Head of caudate nucleus (tissue), 42 donors: ENCODE results near the gene MOGAT1.

Source experiments
- DNase-seq, 42 donors: peaks; one replicate each; pipeline versions ENCODE4 v3.0.0 to v3.0.0-alpha.2; 2020 to 2021; ENCODE audit warnings: mixed read lengths in 7 of 42
- intact Hi-C: fragments of 100-400 bp; cut with DNase I; formaldehyde crosslinking; loops from one replicate; pipeline ENCODE4 v1.15.0; 2022

Gene MOGAT1

DNA sequence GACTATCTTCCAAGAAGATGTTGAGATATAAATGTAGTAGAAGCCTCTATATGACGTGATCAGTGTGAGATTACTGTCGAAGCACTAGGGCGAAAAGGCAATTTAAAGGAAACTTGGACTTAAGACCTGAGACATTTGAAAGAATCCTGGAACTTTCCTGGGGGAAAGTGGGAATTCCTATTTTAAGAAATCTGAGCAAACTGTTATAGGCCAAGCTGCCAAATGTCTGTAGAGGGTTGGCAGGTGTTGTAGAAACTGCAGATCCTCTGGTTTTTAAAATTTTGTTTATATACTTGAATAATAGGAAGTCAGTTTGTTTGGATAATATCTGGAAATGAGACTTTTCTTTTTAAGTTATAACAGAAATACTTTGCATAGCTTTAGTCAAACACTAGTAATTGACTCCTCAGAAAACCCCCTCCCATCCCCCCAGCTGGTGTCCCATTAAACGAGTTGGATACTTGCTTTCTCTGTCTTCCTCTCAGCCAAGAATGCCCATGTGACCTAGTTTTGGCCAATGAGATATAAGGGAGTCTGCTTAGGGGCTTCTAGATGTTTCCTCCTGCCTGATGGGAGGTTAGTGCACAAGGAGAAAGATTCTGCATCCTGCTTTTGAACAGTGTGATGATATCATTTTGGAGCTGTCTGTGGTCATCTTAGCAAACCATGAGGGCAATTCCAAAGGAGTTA lies 61.2 kb downstream of the MOGAT1 start:
- no peak for DNase-seq
- intact Hi-C loops: no loop called here

DNA sequence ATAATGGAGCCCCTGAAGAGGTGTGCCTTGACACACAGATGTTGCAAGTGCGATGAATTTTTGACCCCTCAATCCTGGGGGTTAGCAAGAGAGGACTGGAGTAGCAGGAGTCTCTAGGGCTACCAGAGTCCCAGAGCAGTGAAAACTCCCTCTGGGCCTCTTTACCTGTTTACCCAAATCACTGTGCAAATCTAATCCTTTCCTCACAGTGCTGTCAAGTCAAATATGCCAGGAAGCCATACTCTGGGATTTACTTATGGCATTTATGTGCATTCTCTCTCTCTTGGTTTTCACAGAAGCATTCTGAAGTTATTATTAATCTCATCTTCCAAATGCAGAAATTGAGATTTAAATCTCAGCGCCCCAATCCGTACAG lies 62.0 kb downstream of the MOGAT1 start:
- intact Hi-C loops: no loop called here
- DNase-seq: no peak

DNA sequence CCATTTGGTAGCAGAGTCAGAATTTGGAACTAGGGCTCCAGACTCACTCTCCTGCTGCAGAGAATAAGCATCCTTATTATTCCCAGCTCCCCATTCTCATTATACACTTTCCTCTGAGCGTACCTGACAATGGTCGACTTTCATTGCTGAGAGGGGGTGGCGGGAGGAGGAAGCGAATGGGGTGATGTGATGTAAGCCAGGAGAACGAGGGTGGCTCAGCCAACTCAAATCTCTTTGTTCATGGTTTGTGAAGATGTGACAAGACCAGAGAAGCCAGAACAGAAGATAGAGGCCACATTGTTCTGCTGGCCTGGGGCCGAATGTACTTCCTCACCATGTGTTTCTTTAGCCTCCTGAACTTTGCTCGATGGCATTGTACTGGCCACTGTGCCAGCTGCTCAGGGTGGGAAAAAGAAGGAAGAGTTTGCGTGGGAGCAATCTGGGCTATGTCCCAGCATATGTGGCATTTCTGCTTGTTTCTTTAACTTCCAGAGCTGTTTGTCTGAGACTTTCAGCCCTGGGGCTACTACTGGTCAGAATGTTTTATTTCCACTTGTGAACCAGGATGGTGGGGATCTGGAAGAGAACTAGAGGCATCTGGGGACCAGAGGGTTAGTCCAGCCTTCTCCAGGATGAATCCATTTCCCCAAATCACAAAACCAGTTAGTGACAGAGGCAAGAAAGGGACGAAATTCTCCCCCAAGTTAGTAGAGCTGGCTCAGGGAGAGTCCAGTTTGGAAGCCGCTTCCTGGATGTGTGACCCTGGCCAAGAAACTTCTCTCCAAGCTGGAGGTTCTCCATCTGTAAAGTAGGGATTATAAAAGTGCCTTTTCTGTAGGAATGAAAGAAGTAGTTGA lies 62.6 kb downstream of the MOGAT1 start:
- intact Hi-C loops: no loop called here
- peak in 39 of 42 donors; percentile 5 to 82 (median 42) for DNase-seq

DNA sequence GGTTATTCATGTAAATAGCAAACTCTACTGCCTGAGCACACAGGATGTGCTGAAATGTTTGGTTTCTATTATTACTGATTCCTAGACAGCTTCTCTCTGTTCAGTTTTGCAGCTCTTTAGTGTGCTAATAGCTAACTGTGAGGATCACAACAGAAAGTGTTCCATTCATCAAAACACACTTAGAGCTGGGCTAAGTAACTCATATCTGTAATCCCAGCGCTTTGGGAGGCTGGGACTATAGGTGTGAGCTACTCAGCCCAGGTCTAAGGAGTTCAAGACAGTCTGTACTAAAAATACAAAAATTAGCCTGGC lies 63.2 kb downstream of the MOGAT1 start:
- intact Hi-C loops: no loop called here
- DNase-seq: no peak

DNA sequence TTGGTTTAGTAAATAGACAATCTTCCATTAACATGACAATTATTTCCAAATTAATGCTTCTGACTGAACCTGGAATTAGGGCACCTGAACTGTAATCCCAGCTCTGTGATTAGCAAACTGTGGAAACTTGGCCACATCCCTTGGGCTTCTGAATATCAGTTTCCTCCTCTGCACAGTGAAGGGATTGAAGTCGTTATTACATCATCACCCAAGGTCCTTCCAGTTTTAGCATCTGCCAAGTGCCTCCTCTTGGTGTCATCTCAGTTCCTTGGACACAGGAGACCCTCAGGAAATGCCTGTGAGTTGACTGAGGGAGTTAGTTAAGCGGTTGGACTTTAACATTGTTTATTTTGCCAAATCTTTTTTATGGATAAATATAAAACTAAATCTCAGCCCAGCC lies 64.8 kb downstream of the MOGAT1 start:
- DNase-seq: no peak
- intact Hi-C loops: no loop called here

DNA sequence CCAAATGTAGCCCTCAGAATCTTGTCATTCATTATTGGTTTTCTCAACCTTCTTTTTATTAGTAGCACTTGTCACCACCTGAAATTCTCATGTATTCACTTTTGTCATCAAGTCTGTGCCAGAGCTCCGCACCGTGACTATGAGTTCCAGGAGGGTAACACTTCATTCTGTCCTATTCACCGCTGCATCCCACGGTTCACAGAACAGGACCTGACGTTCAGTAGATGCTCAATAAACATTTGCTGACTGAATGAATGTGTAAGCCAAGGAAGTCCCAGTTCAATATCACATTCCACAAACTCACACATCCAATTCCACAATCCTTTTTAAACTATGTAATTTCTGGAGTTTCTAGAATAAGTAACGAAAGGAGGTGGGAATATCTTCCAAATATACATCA lies 65.5 kb downstream of the MOGAT1 start:
- intact Hi-C loops: no loop called here
- DNase-seq: no peak

DNA sequence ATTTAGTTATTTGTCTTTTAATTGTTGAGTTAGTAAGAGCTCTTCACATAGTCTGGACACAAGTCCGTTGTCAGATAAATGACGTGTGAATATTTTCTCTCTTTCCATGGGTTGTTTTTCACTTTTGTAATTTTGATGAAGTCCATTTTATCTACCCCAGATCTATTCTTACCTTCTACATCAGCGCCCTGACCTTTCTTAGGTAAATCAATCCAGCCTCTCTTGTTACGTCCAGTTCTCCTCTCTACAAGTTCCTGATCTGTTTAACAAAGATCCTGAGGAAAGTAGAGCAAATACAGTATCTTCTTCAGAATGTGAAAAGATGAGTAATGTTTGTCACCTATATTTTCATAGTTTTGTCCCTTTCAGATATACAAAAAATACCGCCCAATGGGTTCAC lies 66.9 kb downstream of the MOGAT1 start:
- intact Hi-C loops: no loop called here
- no peak for DNase-seq

DNA sequence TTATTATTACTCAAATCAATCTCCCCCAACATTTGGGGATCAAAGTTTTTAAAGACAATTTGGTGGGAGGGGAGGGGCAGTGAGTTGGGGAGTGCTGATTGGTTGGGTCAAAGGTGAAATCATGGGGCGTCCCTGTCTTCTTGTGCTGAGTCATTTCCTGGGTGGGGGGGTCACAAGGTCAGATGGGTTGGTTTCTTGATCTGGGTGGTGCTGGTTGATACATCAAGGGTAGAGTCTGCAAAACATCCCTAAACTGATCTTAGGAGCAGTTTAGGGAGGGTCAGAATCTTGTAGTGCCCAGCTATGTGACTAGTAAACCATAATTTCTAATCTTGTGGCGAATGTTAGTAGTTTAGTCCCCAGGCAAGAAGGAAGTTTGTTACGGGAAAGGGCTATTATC lies 67.4 kb downstream of the MOGAT1 start:
- intact Hi-C loops: no loop called here
- DNase-seq: no peak

DNA sequence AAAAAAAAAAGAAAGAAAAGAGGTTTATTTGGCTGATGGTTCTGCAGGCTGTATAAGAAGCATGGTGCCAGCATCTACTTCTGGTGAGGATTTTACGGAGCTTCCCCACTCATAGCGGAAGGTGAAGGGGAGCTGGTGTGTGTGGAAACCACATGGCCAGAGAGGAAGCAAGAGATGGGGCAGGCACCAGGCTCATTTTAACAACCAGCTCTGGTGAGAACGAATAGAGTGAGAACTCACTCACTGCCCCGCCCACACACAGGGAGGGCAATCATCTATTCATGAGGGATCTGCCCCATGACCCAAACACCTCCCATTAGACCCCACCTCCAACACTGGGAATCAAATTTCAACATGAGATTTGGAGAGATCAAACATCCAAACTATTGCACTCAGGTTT lies 68.5 kb downstream of the MOGAT1 start:
- no peak for DNase-seq
- intact Hi-C loops: no loop called here

DNA sequence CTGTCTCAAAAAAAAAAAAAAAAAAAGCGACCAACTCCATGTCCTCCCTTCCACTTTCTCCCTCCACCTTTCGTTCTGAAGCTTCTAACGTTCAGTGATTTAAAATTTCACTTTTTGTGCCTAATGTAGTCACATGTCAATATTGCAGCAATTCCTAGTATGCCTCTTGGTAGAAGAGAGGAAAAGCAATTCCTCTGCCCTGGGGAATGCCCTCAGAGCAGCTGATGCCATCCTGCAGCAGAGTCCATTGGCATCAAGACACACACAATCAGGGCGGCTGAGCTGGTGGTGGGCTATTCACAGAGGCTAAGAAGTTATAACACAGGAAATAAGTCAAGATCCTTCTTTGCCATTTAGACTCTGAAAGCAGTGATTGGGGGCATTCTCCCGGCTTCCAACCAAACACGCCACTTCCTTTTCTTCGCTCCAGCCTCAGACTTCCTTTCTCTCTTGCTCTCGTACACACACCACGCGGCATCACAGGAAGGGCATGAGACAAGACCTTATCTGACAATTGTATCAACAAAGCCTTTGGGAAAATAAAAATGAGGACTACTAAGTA lies 71.9 kb downstream of the MOGAT1 start:
- intact Hi-C loops: no loop called here
- DNase-seq: peak in 11 of 42 donors; percentile 10 to 49 (median 26)

DNA sequence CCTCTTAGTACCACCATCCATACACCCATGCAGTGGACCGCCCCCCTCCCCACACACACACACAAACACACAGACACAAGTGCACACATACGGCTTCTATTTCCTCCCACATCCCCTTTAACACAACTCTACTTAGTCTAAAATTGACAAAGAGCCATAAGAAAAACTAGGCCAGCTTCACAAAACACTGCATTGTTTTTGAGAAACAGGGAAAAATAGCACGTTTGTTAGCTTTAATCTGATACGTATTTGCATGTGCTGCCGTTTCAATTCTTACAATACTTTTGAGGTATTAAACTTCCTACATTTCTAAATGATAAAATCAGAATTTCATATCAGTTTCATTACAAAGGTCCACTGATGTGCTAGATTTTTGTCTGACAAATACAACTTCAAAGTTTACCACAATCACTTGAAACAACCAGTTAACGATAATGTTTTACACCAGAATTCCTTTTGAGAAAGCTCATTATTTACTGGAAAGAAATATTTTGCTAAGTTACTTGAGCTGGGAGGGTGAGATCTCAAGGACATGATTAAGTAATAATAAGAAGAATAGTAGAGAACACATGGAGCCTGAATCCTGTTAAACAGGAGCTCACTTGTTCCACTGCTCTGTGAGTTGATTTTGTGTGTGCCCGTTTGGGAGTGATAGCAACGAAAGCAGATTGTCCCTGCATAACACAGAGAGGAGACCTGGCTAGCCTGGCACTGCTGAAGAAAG lies 74.5 kb downstream of the MOGAT1 start:
- intact Hi-C loops: no loop called here
- peak in 1 of 42 donors; percentile 27 for DNase-seq

DNA sequence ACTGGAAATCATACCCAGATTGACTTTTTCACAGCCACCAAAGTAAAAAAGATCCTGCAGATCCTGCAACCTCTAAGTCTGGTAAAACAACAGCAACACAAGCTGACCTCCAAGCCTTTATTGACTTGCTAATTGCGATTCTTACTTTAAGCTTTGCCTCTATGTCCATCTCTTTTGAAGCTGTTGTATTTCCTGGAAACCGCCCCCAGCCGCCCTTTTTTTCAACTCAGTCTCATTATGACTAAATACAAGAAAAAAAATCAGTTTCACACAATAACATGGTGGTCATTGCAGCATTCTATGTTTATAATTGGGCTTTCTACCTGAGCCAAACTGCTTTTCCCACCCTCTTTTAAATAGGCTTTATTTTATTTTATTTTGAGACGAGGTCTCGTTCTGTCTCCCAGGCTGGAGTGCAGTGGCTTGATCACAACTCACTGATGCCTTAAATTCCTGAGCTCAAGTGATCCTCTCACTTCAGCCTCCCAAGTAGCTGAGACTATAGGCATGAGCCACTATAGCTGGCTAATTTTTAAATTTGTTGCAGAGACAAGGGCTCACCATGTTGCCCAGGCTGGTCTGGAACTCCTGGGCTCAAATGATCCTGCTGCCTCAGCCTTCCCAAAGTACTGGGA lies 76.2 kb downstream of the MOGAT1 start:
- intact Hi-C loops: no loop called here
- no peak for DNase-seq

DNA sequence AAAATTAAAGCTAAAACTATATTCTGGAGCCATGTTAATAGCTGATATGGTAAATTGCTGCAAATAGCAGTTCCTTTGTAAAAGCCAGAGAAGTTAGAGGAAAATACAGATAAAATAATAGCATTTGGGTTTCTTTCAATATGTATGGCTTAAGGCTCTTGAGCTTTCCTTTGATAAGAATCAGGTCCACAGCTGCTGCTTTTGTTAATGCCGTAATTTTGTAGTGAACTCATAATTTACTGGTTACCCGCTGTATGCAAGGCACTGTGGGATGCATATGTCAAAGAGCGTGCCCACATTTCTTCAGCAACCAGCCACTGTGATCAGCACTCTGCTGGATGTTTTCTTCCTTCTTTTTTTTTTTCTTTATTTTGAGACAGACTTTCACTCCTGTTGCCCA lies 79.1 kb downstream of the MOGAT1 start:
- DNase-seq: peak in 1 of 42 donors; percentile 5
- intact Hi-C loops: no loop called here

DNA sequence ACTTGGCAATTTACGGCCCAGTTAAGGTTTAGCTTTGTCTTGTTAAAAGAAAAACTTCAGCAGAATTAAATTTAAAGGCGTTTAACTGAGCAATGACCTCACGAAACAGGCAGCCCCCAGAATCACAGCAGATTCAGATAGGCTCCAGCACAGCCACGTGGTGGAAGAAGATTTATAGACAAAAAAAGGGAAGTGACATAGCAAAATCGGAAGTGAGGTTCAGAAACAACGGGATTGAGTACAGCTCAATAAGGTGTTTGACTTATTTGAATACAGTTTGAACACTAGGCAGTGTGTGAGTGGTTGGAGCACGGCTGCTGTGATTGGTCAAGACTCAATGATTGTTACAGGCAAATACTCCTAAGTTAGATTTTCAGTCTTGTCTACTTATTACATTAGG lies 79.8 kb downstream of the MOGAT1 start:
- DNase-seq: no peak
- intact Hi-C loops: no loop called here

DNA sequence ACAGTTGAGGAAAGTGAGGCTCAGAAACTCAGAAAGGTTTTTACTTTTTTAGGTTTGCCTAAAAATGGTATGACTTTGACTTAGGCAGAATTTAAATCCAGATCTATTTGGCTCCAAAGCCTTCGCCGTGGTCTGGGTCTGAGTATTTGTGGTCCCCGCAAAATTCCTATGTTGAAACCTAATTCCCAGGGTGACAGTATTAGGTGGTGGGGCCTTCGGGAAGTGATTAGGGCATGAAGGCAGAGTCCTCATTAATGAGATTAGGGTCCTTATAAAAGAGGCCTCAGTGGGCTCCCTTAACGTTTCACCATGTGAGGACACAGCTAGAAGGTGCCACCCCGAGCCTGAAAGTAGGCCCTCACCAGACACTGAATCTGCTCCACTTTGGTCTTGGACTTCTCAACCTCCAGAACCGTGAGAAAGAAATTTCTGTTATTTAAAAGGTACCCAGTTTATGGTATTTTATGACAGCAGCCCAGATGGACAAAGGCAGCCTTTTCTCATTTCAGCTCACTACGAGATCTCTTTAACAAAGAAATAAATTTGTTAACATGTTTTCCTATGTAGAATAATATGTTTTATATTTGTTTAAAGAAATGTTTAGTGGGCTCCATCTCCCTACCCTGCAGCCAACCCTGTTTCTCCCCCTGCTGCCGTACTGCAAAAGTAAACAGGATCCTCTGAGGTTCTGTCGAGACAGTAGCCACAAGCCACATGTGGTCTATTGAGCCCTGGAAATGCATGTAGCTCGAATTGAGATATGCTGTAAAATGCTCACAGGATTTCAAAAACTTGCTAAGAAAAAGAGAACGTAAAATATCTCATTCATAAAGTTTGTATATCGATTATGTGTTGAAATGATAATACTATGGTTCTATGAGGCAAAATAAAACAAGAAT lies 80.6 kb downstream of the MOGAT1 start:
- peak in 1 of 42 donors; percentile 11 for DNase-seq
- intact Hi-C loops: no loop called here

DNA sequence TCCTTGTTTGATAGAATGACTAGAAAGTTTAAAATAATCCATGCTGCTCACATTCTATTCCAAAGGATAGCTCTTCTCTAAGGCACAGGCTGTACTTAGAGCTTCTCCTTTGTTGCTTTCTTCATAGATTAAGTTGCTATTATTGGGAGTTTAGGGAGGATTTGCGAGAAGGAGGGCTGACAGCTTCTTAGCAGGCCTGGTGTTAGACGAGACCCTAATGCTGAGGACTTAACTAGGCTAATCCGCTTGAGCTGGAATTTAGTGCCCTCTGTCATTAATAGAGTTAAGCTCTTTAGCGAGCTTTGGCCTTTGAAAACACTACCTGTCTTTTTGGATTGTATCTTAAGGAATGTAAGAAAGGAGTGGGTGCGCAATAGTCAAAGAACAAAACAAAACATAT lies 81.3 kb downstream of the MOGAT1 start:
- intact Hi-C loops: no loop called here
- peak in 1 of 42 donors; percentile 6 for DNase-seq

DNA sequence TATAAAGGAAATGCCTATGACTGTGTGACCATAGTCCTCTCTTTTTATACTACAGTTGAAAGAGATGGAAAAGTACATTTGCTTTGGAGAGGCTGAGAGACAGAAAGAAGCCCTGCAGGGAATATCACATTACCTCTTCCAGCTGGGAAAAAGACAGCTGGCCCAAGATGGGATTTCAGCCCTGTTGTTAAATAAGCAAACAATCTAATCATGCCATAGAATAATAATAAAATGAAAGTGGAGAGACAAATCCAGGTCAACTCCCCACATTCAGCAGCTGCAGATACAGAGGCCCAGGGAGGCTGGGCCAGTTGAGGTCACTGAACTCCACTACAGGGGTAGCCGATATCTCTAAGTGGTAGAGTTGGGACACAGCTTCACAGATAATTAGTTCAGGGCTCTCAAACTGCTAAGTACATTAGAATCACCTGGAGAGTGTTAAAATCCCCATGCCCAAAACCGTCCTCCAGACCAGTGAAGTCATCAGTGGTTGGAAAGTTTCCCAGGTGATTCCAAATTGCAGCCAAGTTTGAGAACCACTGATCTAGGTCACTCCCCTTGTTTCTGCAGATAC lies 81.9 kb downstream of the MOGAT1 start:
- intact Hi-C loops: no loop called here
- DNase-seq: peak in 1 of 42 donors; percentile 11

DNA sequence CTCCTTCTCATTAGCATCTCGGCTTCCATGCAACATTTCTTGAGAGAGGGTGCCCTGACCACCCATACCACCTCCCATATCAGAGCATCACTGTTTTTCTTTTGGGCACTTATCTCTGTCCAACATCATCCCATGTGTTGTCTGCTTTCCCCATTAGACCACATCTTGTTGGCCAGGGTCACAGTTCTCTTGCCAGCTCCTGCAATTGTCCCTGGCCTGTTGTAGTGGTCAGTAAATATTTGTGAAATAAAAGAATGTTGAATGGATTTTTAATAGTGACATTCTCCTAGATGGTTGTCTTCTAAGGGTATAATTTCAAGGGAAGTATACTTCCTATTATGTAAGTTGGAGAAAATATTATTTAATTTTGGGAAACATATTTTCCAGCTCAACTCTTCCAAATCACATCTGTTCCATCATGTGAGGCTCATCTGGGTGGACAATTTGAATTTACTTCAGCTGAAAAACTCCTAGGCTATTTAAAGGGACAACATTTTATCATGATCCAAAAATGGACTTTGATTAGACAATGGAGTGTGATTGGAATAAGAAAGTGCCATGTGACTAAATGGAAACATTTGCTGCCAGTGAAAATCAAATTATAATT lies 83.0 kb downstream of the MOGAT1 start:
- DNase-seq: no peak
- intact Hi-C loops: no loop called here
